HG02943 (cell line): ENCODE results near the gene SUPT6H.

Experiments used
- ATAC-seq: cut with Tn5 transposase; IDR thresholded peaks from one replicate; pipeline ENCODE4 v1.9.1; 2021; ENCODE audit warnings: mild to moderate bottlenecking, low read depth, moderate library complexity; ENCODE audit not compliant: unreplicated experiment

The SUPT6H gene

GRCh38 chr17:28661635-28662526 lies at the start of gene SUPT6H, which contains the start of gene SDF2:
TSS of gene SUPT6H (plus strand) at chr17:28662205. CDS start at chr17:28673402, 11,197 bp downstream.
TSS of gene SDF2 (minus strand) at chr17:28661906. CDS start at chr17:28661876, 30 bp downstream.
- ATAC-seq, result peak; percentile 73

DNA sequence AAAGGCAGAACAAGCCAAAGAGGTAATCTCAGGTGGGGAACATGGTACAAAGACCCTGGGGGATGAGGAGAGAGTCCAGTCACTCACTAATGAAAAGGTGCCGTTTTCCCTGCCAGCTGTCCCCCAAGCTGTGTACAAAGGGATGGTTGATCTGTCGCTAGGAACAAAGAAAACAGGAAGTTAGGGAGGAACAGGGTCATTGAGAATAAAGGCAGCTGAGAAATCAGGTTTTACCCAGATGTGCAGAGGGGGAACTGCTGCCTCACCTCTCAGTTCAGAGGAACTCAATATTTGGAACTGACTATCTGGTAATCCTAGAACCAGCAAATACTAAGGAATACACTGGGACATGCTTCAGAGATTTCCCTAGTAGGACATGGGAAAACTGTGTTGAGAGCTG lies 49.5 kb upstream of the SUPT6H start:
- ATAC-seq, result no peak

DNA sequence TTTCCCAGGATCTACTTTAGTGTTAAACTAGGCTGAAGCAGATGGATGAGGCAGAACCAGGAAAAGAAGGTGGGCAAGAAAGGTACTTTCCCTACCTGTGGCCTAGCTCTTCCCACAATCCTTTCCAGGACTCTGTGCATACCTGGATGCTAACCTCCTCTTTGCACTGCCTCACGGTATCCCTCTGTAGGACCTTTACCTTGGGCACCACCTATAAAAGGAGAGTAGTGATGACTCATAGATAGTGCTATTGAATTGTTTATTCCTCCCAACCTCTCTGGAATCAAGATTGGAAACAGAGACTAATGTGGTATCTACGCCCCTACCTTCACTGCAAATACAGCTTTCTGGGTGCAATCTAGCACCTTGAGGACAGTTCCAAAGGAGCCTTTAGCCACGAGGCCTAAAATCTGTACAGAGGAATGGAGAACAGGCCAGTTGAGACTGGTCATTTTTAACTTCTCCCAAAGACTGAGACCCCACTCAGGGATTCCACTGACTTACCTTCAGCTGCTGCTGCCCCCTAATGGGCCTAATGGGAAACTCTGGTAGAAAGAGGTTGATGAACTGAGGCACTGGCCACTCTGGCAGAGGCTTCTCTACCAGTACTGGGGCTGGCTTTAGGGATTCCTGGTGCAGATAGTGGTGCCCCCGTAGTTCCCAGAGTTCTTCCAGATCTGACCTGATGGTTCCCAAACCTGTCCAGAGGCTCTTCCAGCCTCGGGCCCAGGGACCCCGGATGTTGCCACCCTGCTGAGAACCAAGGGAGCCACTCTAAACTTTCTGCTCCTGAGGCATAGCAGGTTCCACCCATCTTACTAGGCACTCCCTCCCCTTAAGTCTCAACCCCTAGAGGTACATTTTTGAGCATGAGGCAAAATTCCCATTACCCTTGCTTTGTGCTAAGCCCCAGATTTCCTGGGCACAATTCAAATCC lies 48.8 kb upstream of the SUPT6H start:
- ATAC-seq, result no peak

DNA sequence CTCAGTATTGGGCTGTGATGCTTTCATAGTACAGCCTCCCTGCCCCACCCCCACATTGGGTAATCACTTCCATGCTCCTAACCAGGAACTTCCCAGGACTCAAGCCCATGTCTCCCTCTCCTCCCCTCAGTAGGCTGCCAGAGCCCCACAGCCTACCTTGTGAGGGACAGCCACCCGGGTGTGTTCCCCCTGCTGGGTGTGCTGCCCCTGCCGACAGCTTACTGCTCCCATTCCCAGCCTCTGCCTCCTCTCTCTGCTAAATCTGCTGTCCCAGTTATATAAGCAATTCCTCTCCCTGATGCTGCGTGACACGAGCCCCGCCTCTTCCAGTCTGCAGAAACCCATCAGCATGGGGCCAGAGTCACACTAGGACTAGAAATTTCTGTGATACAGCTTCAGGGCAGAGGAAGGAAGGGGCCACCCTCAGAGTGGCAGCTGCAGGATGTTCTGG lies 48.0 kb upstream of the SUPT6H start, which contains the start of gene RSKR:
TSS of gene RSKR (minus strand) at position 255 of the 451 bp plus-strand sequence. CDS start at position 231, 24 bp downstream.
- ATAC-seq, result no peak

- ATAC-seq, result no peak
Observed at GRCh38 chr17:28615260-28615940, 46.6 kb upstream of the SUPT6H start.

DNA sequence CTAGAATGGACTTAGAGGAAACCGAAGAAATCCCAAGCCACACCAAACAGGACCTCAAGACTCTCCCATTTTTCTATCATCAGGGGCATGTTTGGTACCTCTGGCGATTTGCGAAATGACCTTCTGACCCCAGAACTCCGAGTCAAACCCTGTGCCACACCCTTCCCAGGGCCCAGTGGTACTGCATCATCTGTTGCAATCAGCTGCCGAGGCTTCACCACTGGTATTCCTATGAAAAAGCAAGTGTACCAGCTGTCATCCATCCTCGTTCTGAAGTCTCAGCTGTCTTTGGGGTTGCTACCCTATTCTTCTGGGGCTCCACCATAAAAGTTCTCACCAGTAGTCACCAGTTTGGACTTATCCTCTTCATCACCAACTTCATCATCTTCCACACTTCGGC lies 45.7 kb upstream of the SUPT6H start:
- no peak for ATAC-seq

DNA sequence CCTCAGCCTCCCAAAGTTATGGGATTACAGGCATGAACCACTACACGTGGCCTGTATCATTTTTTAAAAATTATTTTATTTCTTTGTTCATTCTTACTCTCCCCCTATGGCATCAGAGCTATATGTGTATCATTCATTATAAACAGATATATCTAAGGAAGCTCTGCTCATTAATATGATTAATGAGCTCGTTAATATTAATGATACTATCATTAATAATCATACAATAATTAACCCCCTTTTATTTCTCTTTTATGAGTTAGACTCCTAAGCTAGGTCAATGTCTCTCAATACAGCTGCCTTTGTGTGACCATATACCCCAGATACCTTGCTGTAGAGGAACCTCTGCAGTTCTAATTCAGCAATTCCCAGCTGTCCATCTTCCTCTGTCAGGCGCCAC lies 43.5 kb upstream of the SUPT6H start:
- ATAC-seq, result no peak

DNA sequence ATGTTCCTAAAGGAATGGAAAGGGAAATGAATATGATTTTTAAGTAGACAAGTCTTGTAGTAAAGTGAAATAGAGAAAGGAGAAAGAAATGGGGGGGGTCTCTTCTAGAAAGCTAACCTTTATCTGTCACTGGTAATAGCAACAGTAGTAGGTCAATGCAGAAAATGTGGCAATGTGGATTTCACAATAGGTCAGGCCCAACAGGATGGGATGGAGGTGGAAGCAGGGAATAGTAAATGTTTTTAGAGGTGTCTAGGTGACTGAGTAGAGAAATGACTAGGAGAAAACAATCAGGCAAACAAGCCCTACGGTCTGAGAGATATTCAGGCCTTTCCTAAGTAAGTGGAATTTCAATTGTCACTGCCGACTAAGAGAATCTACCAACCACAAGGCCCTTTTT lies 42.0 kb upstream of the SUPT6H start:
- no peak for ATAC-seq

- ATAC-seq, result no peak
Observed at GRCh38 chr17:28622186-28622585, 39.8 kb upstream of the SUPT6H start.

GRCh38 chr17:28623696-28624095 lies 38.3 kb upstream of the SUPT6H start:
- no peak for ATAC-seq

DNA sequence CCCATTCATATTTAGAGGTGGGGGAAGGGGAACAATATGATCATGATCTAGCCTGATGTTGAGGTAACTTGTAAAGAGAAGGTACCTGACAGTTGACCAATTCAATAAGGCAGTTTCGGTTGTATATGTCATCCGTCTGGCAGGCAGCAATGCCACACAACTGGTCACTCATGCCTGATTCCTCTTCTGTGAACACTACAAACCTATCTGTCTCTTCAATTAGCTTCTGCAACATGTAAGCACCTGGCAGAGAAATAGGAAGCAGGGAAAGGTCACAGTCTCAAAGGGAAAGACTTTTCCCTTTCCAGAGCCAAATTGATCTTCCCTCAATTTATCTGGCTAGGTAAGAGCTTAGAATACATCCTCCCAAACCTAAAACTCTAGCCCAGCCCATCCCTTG lies 37.9 kb upstream of the SUPT6H start:
- no peak for ATAC-seq

- ATAC-seq, result no peak
Observed at GRCh38 chr17:28626818-28627217, 35.2 kb upstream of the SUPT6H start.

- no peak for ATAC-seq
Observed at GRCh38 chr17:28634206-28634865, 27.7 kb upstream of the SUPT6H start.

DNA sequence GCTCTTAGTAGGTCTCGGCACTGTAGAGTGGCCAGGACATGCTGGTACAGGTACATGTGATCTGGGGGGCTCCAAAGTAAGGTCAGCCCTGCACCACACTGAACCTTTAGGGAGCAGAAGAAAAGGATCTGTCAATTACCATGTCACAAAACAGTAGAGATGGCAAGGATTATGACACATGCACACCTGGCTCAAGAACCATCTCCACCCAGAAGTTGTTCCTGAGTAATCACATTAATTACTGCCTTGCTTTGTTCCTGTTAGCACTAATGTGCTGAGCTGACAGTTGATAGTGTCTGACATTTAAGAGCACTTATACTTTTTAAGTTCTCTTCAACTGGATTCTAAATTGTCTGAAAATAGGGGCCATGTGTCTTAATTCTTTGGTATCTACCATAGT lies 26.5 kb upstream of the SUPT6H start:
- ATAC-seq, result no peak

- no peak for ATAC-seq
Observed at GRCh38 chr17:28641579-28641978, 20.4 kb upstream of the SUPT6H start.

- ATAC-seq, result peak; percentile 18
Observed at GRCh38 chr17:28643983-28644786, 17.8 kb upstream of the SUPT6H start.

DNA sequence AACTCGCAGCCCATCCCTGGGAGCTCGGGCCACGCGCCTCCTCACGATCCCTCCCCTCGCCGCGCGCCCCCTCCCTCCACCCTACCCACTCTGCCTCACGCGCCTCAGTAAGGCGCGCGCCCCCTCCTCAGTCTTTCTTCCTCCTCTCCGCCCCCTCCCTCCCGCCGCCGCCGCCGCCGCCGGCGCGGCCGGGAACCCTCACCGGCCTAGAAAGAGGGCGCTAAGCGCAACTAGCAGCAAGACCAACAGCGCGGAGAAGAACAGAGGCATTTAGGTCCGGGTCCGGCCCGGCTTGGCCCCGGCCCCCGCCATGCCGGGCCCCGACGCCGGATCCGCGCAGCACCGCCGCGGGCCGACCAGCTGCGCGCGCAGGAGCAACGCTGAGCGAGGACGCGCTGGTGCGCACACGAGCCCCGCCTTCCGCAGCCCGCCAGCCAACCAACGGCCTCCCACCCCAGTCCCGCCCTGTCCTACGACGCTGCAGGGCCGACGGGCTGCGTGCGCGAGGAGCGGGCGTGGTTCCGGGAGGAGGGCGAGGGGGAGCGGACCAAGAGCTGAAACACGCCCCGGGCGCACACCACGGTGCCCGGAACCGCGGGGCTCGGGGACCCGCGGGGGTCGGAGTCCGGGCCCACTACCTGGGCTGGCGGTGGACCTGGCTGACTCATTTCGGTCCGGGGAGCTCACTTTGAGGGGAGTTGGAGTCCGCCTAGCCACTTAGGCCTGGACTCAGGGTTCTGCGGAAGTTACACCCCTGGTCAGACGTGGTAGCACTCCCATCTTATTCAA lies 17.0 kb upstream of the SUPT6H start, which contains the start of gene BLTP2:
TSS of gene BLTP2 (minus strand) at position 372 of the 789 bp plus-strand sequence. CDS start at position 270, 102 bp downstream.
- ATAC-seq, result peak; percentile 86

- no peak for ATAC-seq
Observed at GRCh38 chr17:28645576-28645939, 16.4 kb upstream of the SUPT6H start.
